Natural killer cell (primary cell): ENCODE results near the gene COL27A1. TPM values are rescaled to one million over a fixed set of nuclear protein-coding genes. Genes with fewer than 3 reads are reported as not detected.

Experiments used
- ATAC-seq, 3 donors: fragments of 150-1000 bp in 2 of 3; fragments of 200-7000 bp in 1 of 3; cut with Tn5 transposase; 1 replicate in 1 of 3; 2 replicates in 2 of 3; pipeline ENCODE4 v1.10.0; 2021; ENCODE audit warnings: mild to moderate bottlenecking in 2 of 3, moderate library complexity in 2 of 3
- DNase-seq, 2 donors: peaks; one replicate each; pipeline versions ENCODE4 v3.0.0 to v3.0.0-alpha.2; 2013 to 2021; ENCODE audit warnings: mixed read lengths in 1 of 2
- H3K27ac ChIP-seq: one replicate; pipeline ENCODE4 v1.5.1; 2013; ENCODE audit warnings: mild to moderate bottlenecking, low read length
- H3K27me3 ChIP-seq: one replicate; pipeline ENCODE4 v1.6.1; 2013; ENCODE audit warnings: low read length; ENCODE audit not compliant: control insufficient read depth, insufficient read depth
- H3K36me3 ChIP-seq: one replicate; pipeline ENCODE4 v1.6.1; 2013; ENCODE audit warnings: low read length; ENCODE audit not compliant: control insufficient read depth, insufficient read depth
- H3K4me1 ChIP-seq: one replicate; pipeline ENCODE4 v1.6.1; 2013; ENCODE audit warnings: low read length; ENCODE audit not compliant: control insufficient read depth, insufficient read depth
- H3K4me3 ChIP-seq: one replicate; pipeline ENCODE4 v1.5.1; 2013; ENCODE audit warnings: low read length
- H3K9me3 ChIP-seq: one replicate; pipeline ENCODE4 v1.6.1; 2013; ENCODE audit warnings: low read length; ENCODE audit not compliant: control insufficient read depth, insufficient read depth
- H3K27ac Mint-ChIP-seq, 2 donors: one replicate each; pipeline ENCODE4 v1.8.0; 2022; ENCODE audit warnings: mild to moderate bottlenecking in 2 of 2, mixed read lengths in 2 of 2, moderate library complexity in 1 of 2
- H3K27me3 Mint-ChIP-seq, 2 donors: one replicate each; pipeline ENCODE4 v1.8.0; 2022; ENCODE audit warnings: low read depth in 2 of 2, mixed read lengths in 2 of 2
- H3K36me3 Mint-ChIP-seq: one replicate; pipeline ENCODE4 v1.8.0; 2022; ENCODE audit warnings: mixed read lengths
- H3K4me1 Mint-ChIP-seq, 2 donors: one replicate each; pipeline ENCODE4 v1.8.0; 2022; ENCODE audit warnings: mixed read lengths in 2 of 2
- H3K4me3 Mint-ChIP-seq: one replicate; pipeline ENCODE4 v1.8.0; 2022; ENCODE audit warnings: mild to moderate bottlenecking, moderate library complexity, mixed read lengths
- H3K9me3 Mint-ChIP-seq, 2 donors: one replicate each; pipeline ENCODE4 v1.8.0; 2022; ENCODE audit warnings: mixed read lengths in 2 of 2
- CTCF ChIP-seq: fragments of 200-600 bp; IDR thresholded peaks from one replicate; pipeline ENCODE4 v1.8.0; 2022; ENCODE audit warnings: antibody characterized with exemption
- WGBS: methylation state at CpG from one replicate; pipeline ENCODE4 v1.1.7; 2013; ENCODE audit warnings: missing lambda C conversion rate; ENCODE audit not compliant: insufficient coverage; 5-methylcytosine and 5-hydroxymethylcytosine counted together
- intact Hi-C: fragments of 100-400 bp; cut with micrococcal nuclease; formaldehyde crosslinking; loops from one replicate; pipeline ENCODE4 v1.14.2; 2022
- total RNA-seq, 4 donors: library from RNA; stranded (reverse); fragments of 120-200 nt in 1 of 4; gene quantifications; one replicate each; pipeline versions ENCODE4 v1.2.3 to v1.2.4, GENCODE V29; 2013 to 2022

COL27A1 gene
- total RNA-seq, 3 donors from 2014 or later (not counting 1 experiment from before 2014, with no cell fraction given), result not detected

- 85% methylated on average over 12 of the region's 12 CpGs for WGBS
- no peaks in the 10 kb centered on the region for H3K9me3 Mint-ChIP-seq
- DNase-seq (no peak), ATAC-seq (no peak)
- no peaks in the 10 kb centered on the region for H3K36me3 Mint-ChIP-seq
- intact Hi-C loops, result no loop called here
- Histone ChIP-seq H3K36me3 (no peaks in the 10 kb centered on the region), H3K27me3 (no peaks in the 10 kb centered on the region), H3K4me1 (no peaks in the 10 kb centered on the region), H3K27ac (no peak overlapping the region), H3K4me3 (no peak overlapping the region), H3K9me3 (no peaks in the 10 kb centered on the region)
- no peaks in the 10 kb centered on the region for H3K4me1 Mint-ChIP-seq
- H3K27me3 Mint-ChIP-seq, result peaks cover 29 to 30% of the 10 kb centered on the region in 2 donors
- H3K27ac Mint-ChIP-seq, result no peak overlapping the region
- no peak overlapping the region for H3K4me3 Mint-ChIP-seq
- TF ChIP-seq CTCF, result no peak
Observed at GRCh38 chr9:114116126-114116747, 39.1 kb upstream of the COL27A1 start.

- Mint-ChIP-seq H3K4me1 (no peaks in the 10 kb centered on the region), H3K9me3 (no peaks in the 10 kb centered on the region), H3K4me3 (no peak overlapping the region), H3K36me3 (no peaks in the 10 kb centered on the region), H3K27ac (no peak overlapping the region), H3K27me3 (peaks cover 25 to 28% of the 10 kb centered on the region in 2 donors)
- intact Hi-C loops, result no loop called here
- no peak overlapping the region for H3K27ac ChIP-seq
- H3K4me3 ChIP-seq, result no peak overlapping the region
- H3K4me1 ChIP-seq, result no peaks in the 10 kb centered on the region
- H3K36me3 ChIP-seq, result no peaks in the 10 kb centered on the region
- no peak for TF ChIP-seq CTCF
- 74% methylated on average over 7 of the region's 7 CpGs for WGBS
- no peaks in the 10 kb centered on the region for H3K9me3 ChIP-seq
- H3K27me3 ChIP-seq, result no peaks in the 10 kb centered on the region
- DNase-seq, result no peak
- no peak for ATAC-seq
Observed at GRCh38 chr9:114117614-114117995, 37.7 kb upstream of the COL27A1 start.

- Histone ChIP-seq H3K27me3 (no peaks in the 10 kb centered on the region), H3K36me3 (no peaks in the 10 kb centered on the region), H3K4me1 (no peaks in the 10 kb centered on the region), H3K4me3 (no peak overlapping the region), H3K27ac (no peak overlapping the region), H3K9me3 (no peaks in the 10 kb centered on the region)
- Mint-ChIP-seq H3K36me3 (no peaks in the 10 kb centered on the region), H3K4me3 (no peak overlapping the region), H3K4me1 (no peaks in the 10 kb centered on the region), H3K9me3 (no peaks in the 10 kb centered on the region), H3K27ac (no peak overlapping the region), H3K27me3 (peaks cover 21 to 22% of the 10 kb centered on the region in 2 donors)
- ATAC-seq (no peak), DNase-seq (no peak)
- WGBS, result 75% methylated on average over 20 of the region's 21 CpGs
- intact Hi-C loops, result no loop called here
- TF ChIP-seq CTCF, result no peak
Observed at GRCh38 chr9:114117996-114118830, 37.1 kb upstream of the COL27A1 start.
